Frontal cortex (tissue), 4 donors: ENCODE data around the gene HECTD1. TPM values are rescaled to one million over a fixed set of nuclear protein-coding genes. Genes with fewer than 3 reads are reported as not detected.
"Not testable (repeated sequence)": the region's sequence is repeated elsewhere in the genome, so short reads cannot be mapped to it uniquely, and the experiment has no call there.

ENCODE experiments used
- DNase-seq, 2 donors: peaks; one replicate each; pipeline ENCODE4 v3.0.0; 2012; ENCODE audit warnings: low spot score in 2 of 2
- FAIRE-seq: peaks from 2 replicates; lab custom pipeline; 2012; peaks lifted over from hg19 to GRCh38; lab: Jason Lieb, UNC
- total RNA-seq: library from RNA; depleted of rRNA; stranded (reverse); fragments of >200 nt; gene quantifications from one replicate; pipeline ENCODE4 v1.2.3, GENCODE V29; 2014
- donor health status: control.
- donor health status: control.
- donor health status: control.

The HECTD1 gene
- total RNA-seq, 1 donor from 2014 or later: 459 TPM

DNA sequence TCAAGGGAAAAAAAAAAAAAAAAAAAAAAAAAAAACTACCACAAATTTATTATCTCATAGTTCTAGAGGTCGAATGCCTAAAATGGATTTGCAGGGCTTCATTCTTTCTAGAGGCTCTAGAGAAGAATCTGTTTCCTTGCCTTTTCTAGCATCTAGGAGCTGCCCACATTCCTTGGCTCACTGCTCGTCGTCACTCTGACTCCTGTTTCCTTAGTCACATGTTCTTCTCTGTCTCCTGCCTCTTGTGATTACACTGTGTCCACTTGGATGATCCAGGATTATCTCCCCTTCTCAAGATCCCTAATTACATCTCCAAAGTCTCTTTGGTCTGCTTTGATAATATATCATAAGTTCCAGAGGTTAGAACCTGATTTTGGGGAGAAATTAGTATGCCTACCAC is 88.7 kb downstream of the HECTD1 start:
- DNase-seq: no peak
- no peak for FAIRE-seq

- DNase-seq: no peak
- FAIRE-seq: no peak
Measured at GRCh38 chr14:31113794-31114193, 93.8 kb downstream of the HECTD1 start.

DNA sequence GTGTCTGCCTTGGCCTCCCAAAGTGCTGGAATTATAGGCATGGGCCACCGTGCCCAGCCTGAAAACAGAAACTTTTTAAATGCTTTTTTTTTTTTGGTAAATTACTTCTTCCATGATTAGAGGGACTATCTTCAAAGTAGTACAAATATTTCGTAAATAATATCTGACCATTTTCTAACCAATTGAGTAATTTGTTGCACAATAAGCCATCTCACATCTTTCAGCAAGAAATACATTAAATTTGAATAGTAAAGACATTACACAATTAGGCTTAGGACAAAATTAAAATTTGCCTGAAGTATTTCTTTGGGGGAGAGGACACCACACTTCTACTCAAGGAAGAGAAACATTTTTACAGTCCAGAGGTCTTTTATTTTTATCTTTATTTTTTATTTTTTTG is 96.7 kb downstream of the HECTD1 start:
- no peak for DNase-seq
- FAIRE-seq: no peak

DNA sequence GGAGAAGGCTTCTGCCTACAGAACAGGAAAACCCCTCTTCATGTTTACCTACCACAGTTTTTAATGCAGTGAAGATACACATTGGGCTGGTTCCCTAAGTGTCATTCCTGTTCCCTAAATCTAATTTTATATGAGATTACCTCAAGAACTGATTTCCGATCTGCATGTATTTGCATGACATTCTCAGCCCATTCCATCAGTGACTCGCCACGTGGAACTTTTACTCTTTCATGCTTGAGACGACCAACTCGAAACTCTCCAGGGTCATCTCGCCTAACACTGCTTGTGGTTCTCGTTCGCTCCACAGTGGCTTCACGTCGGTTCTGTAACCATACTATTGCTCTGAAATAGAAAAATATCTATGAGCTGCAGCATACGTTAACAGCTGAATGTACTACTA is 98.3 kb downstream of the HECTD1 start:
- FAIRE-seq (no peak), DNase-seq (no peak)

DNA sequence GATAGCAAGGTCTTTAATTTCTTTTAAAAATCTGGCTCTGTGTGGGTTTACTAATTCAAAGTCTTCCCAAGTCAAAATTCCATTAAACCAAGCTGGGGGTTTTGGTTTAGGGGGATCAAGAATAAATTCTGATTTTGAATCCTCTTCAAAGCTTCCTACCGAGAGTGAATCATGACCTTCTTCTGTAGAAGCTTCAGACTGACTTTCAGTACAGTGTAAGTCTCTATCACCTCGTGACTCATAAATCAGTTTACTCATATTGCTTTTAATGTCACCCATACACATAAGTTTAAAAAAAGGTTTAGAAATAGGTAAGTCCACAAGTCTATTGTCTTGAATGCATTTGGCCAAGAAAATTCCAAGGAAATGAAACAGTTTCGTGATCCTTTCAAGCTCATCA is 100.8 kb downstream of the HECTD1 start:
- no peak for DNase-seq
- no peak for FAIRE-seq

DNA sequence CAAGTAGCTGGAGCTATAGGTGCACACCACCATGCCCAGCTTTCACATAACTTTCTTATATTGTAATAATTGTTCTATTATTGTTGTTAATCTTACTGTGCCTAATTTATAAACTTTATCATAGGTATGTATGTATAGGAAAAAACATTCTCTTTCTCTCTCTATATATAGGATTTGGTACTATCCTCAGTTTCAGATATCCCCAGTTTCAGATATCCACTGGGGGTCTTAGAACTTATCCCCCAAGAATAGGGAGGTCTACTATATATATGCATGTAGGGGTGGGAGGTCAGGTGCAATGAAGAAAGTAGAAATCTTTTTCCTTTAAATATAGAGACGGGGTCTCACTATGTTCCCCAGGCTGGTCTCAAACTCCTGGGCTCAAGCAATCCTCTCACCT is 110.5 kb downstream of the HECTD1 start:
- DNase-seq: no peak
- no peak for FAIRE-seq

DNA sequence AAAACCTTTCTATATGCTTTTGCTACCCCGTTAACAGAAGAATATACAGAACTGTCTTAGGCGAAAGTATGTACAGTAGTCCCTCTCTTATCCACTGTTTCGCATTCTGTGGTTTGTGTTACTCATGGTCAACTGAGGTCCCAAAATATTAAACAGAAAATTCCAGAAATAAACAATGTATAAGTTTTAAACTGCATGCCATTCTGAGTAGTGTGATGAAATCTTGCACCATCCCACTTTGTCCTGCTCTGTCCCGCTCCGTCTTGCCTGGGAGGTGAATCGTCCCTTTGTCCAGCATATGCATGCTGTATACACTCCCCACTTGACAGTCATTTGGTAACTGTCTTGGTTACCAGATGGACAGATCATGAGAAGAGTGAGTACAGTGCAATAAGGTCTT is 111.3 kb downstream of the HECTD1 start:
- no peak for DNase-seq
- no peak for FAIRE-seq

- DNase-seq, FAIRE-seq: not testable (repeated sequence)
Measured at GRCh38 chr14:31095817-31096216, 111.8 kb downstream of the HECTD1 start.

- not testable (repeated sequence) for DNase-seq, FAIRE-seq
Measured at GRCh38 chr14:31093884-31094839, 113.4 kb downstream of the HECTD1 start.

DNA sequence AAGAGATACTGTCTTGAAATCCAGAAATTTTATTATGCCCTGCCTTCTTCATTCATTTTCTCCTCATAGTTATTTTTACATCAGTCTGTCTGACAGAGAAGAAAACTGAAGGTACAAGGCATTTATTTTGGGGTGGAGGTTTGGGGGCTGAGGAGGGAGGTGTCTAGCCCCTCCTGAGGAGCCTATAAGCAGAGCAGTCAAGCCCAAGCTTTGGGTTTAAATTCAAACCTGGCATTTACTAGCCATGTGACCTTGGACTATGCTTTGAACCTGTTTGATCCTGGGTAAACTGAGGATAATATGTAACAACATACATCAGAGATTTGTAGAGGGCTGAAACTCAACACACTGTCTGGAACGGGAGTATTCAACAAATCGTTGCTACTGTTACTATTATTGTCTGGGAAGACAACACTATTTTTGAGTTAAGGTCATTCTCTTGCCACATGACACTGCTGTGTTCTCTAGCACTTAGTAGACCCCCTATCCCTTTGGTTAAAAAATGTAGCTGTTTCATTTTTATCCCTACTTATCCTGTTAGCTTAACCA is 115.4 kb downstream of the HECTD1 start:
- no peak for DNase-seq

DNA sequence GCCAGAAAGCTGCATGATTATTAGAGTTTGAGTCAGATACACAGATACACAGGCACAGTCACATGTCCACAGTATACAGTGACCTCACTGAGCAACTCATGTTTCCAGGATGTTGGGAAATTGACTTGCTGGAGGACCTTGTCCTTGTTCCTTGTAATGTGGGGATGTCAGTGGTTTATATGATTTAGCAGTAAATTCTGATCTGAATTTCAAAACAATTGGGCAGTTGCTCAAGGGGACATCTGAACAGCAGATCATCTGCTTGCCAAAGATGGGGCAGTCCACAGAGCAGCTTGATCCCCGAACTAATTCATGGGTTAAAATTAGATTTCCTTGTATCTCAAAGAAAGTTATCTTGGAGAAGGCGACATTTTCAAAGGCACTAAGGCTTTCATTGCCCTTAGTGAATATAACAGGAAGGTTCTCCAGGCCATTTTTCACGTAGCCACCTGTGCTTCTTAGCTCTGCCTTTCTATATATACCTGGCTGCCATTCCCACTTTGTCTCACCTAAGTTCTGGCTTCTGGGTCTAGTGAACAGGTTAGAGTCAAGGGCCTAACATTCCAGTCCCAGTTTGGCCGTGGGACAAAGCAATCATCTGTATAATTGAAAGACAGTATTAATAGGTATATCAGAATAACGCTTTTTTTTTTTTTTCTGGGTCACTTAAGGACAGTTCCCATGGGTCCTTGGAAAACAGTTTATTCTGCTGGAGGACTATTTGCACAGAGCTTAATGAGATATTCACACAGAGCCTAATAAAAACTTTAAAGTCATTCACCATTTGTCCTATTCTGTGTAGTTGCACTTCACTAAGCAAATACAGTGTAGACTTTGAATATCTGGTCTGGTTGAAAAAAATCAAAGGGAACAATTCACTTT is 116.5 kb downstream of the HECTD1 start:
- DNase-seq (no peak), FAIRE-seq (no peak)

More for the DNA sequence above, 115.4 kb downstream of the HECTD1 start:
- FAIRE-seq: no peak

GRCh38 chr14:31086466-31086865 is 121.1 kb downstream of the HECTD1 start:
- not testable (repeated sequence) for FAIRE-seq, DNase-seq

DNA sequence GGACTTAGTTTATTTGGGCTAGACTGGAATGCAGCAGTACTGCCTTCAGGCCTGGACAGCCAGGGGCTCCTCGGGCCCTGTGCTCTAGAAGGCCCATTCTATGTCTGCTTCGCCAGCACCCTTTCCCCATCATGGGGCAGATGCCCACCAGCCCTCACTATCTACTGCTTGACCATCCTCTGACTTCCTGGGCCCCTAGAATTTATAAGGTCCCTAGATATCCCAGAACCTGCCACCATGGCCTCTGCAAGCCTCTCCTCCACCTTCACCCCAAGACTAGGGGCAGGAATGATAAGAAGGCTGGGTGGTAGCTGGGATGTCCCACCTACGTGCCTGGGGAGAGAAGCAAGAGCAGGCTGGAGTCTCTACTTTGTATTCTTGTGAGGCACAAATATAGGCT is 122.6 kb downstream of the HECTD1 start:
- no peak for DNase-seq
- FAIRE-seq: no peak

- DNase-seq: no peak
- FAIRE-seq: no peak
Measured at GRCh38 chr14:31084385-31084784, 123.2 kb downstream of the HECTD1 start.

- FAIRE-seq (no peak), DNase-seq (no peak)
Measured at GRCh38 chr14:31083781-31084180, 123.8 kb downstream of the HECTD1 start.

GRCh38 chr14:31080484-31080883 is 127.1 kb downstream of the HECTD1 start:
- FAIRE-seq (no peak), DNase-seq (no peak)

- no peak for DNase-seq
- FAIRE-seq: no peak
Measured at GRCh38 chr14:31080056-31080455, 127.5 kb downstream of the HECTD1 start.

GRCh38 chr14:31078766-31079165 is 128.8 kb downstream of the HECTD1 start:
- FAIRE-seq: no peak
- DNase-seq: no peak

DNA sequence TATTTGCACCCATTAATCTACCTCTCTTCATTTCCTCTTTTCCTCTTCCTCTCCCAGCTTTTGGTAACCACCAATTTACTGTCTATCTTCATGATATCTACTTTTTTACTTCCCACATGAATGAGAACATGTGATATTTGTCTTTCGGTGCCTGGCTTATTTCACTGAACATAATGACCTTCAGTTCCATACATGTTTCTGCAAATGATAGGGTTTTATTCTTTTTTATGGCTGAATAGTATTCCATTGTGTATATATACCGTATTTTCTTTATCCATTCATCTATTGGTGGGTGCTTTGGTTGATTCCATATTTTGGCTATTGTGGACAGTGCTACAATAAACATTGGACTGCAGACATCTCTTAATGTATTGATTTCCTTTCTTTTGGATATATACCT is 132.4 kb downstream of the HECTD1 start:
- DNase-seq: no peak
- no peak for FAIRE-seq

DNA sequence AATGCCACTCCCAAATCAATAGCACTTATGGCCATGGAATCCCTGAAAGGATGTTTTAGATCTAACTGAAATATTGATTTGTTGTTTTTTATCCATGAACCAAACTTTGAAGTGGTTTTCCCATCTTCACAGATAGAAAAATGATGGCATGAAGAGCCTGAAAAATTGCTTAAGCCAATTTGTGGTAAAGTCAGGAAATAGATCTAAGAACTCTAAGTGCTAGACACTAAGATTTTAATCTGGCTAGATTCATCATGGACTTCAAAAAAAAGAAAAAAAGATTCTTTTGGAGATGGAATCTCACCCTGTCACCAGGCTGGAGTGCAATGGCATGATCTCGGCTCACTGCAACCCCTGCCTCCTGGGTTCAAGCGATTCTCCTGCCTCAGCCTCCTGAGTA is 136.4 kb downstream of the HECTD1 start:
- no peak for FAIRE-seq

More for the DNA sequence above, 136.4 kb downstream of the HECTD1 start:
- no peak for DNase-seq
